ENCODE measurements around the gene YARS1.
A peak's percentile ranks its signal among the peaks of the same experiment; 100 is the strongest.

Gene YARS1

DNA sequence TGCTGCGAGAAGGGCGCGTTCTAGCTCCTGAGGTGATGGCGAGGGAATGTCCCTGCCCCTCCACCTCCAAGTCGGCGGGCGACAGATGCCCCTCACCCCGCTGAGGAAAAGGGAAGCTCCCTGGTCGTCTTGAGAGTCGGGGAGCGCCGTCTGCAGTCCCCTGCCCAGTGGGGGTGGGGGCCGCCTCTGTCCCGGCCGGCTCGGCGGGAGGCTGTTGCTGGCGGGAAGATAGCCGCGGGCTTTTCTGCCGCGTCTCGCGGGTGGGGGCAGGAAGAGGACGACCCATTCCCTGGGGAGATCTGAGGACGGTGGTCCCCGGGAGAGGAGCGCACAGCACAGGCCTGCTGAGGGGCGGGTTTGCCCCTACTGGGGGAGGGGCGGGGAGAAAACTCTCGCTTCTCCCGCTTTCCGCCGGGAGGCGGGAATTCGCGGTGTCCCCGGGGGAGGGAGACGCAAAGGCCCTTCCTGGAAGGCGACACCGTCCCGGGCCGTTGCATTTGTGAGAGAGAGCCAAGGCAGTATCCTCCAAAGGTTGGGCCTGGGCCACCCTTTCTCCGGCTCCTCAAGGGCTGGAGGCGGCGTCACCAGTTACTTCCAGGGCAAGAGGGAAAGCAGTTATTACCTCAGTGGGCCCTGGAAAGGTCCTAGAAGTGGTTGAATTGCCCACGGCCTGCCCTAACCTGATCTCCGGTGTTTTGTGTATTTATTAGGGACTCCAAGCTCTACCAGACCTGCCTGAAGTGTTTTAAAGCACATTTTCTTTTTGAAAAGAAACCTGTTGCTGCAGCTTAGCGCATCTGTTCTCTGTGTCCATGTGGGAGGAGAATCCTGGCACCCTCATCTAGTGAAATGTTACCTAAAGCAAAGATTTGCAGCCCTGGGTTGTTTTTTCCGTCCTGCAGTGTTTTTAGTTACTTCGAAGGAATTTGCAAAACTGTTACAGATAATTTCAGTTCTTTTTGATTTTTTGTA lies 943 bp upstream of the YARS1 start:
- TF ChIP-seq, protein P1, sequence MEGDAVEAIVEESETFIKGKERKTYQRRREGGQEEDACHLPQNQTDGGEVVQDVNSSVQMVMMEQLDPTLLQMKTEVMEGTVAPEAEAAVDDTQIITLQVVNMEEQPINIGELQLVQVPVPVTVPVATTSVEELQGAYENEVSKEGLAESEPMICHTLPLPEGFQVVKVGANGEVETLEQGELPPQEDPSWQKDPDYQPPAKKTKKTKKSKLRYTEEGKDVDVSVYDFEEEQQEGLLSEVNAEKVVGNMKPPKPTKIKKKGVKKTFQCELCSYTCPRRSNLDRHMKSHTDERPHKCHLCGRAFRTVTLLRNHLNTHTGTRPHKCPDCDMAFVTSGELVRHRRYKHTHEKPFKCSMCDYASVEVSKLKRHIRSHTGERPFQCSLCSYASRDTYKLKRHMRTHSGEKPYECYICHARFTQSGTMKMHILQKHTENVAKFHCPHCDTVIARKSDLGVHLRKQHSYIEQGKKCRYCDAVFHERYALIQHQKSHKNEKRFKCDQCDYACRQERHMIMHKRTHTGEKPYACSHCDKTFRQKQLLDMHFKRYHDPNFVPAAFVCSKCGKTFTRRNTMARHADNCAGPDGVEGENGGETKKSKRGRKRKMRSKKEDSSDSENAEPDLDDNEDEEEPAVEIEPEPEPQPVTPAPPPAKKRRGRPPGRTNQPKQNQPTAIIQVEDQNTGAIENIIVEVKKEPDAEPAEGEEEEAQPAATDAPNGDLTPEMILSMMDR (IDR thresholded peaks at IDR 0.05; ENCODE audit: control insufficient read depth, insufficient read depth, low read depth, low read length, missing control alignments): no peak
- DNase-seq (ENCODE audit: low read depth): no peak
- peak overlapping the region; percentile 95 for H3K4me3 ChIP-seq (ENCODE audit: control insufficient read depth, low read depth, low read length)

- H3K4me3 ChIP-seq (ENCODE audit: control insufficient read depth, low read depth, low read length): peak overlapping the region; percentile 95
- TF ChIP-seq, protein P1 (IDR thresholded peaks at IDR 0.05; ENCODE audit: control insufficient read depth, insufficient read depth, low read depth, low read length, missing control alignments): no peak
- DNase-seq (ENCODE audit: low read depth): no peak
These were observed 441 bp downstream of the YARS1 start for GRCh38 chr1:32816676-32817158.

DNA sequence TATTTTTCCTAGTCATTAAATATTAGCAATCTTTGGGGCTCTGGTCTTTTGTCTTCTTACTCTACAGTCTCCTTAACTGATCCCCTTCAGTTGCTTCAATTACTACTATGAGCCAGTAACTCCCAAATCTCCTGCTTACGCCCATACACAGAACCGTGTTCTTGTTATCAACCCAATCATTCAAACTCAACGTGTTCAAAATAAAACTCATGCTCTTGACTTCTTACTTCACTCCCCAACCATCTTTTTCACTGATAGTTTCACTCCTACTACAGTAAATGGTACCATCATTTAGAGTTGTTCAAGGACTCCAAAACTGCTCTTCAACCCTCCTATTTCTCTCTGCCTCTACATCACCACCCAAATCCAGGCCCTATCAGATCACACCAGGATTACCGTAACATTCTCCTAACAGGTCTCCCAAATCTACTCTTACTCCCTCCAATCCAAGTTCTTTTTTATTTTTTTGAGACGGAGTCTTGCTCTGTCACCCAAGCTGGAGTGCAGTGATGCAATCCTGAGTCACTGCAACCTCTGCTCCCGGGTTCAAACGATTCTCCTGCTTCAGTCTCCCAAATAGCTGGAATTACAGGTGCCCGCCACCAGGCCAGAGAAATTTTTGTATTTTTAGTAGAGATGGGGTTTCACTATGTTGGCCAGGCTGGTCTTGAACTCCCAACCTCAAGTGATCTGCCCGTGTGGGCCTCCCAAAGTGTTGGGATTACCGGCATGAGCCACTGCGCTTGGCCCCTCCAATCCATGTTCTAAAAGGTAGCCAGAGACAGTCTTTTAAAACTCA lies 3.0 kb downstream of the YARS1 start:
- DNase-seq (ENCODE audit: low read depth): no peak
- no peak overlapping the region; the same call in 1 of the 2 replicates for H3K4me3 ChIP-seq (ENCODE audit: control insufficient read depth, low read depth, low read length)
- TF ChIP-seq, protein P1 (IDR thresholded peaks at IDR 0.05; ENCODE audit: control insufficient read depth, insufficient read depth, low read depth, low read length, missing control alignments): no peak

DNA sequence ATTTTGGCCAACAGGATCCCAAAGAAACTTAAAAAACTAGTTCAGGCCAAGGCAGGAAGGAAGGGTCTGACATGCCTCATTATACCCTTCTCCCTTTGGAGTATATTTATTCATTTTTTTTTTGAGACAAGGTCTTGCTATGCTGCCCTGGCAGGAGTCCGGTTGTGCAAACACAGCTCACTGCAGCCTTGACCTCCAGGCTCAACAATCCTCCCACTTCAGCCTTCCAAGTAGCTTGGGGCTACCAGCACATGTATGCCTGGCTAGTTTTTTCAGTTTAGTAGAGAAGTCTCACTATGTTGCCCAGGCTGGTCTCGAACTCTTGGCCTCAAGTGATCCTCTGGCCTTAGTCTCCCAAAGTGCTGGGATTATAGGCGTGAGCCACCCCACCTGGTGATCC lies 5.2 kb downstream of the YARS1 start:
- no peak overlapping the region for H3K4me3 ChIP-seq (ENCODE audit: control insufficient read depth, low read depth, low read length)
- no peak for DNase-seq (ENCODE audit: low read depth)
- TF ChIP-seq, protein P1 (IDR thresholded peaks at IDR 0.05; ENCODE audit: control insufficient read depth, insufficient read depth, low read depth, low read length, missing control alignments): no peak

DNA sequence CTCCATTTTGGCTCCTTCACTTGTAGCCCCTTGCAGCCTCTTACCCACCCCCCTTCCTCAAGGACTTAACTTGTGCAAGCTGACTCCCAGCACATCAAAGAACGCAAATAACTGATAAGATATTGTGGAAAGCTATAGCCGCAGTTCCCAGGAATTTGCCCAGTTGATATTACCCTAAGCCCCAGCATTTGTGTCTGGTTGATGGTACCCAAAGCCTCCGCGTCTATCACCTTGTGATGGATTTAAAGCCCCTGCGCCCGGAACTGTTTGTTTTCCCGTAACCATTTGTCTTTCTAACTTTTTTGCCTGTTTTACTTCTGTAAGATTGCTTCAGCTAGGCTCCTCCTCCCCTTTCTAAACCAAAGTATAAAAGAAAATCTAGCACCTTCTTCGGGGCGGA lies 5.9 kb downstream of the YARS1 start:
- DNase-seq (ENCODE audit: low read depth): no peak
- H3K4me3 ChIP-seq (ENCODE audit: control insufficient read depth, low read depth, low read length): no peak overlapping the region
- TF ChIP-seq, protein P1 (IDR thresholded peaks at IDR 0.05; ENCODE audit: control insufficient read depth, insufficient read depth, low read depth, low read length, missing control alignments): no peak

GRCh38 chr1:32810358-32810757 lies 6.8 kb downstream of the YARS1 start:
- no peak overlapping the region for H3K4me3 ChIP-seq (ENCODE audit: control insufficient read depth, low read depth, low read length)
- TF ChIP-seq, protein P1 (IDR thresholded peaks at IDR 0.05; ENCODE audit: control insufficient read depth, insufficient read depth, low read depth, low read length, missing control alignments): no peak
- DNase-seq (ENCODE audit: low read depth): no peak
